Activated naive CD8-positive, alpha-beta T cell treated with anti-CD3 and anti-CD28 coated beads, Interleukin-2, amount 50 U/mL, for 16 hours (primary cell): ENCODE measurements around the gene PEMT.

ENCODE experiments used
- DNase-seq: peaks from one replicate; pipeline ENCODE4 v3.0.0-alpha.2; 2020; ENCODE audit warnings: low read depth, low spot score

The PEMT gene

GRCh38 chr17:17605083-17605728 lies 13.7 kb upstream of the PEMT start:
- DNase-seq, result no peak

- DNase-seq, result no peak
These were observed 12.4 kb upstream of the PEMT start for GRCh38 chr17:17603895-17604225.

GRCh38 chr17:17603178-17603894 lies 11.8 kb upstream of the PEMT start:
- no peak for DNase-seq

- DNase-seq, result no peak
These were observed 8.5 kb upstream of the PEMT start for GRCh38 chr17:17599965-17600364.

GRCh38 chr17:17598003-17598402 lies 6.5 kb upstream of the PEMT start:
- no peak for DNase-seq

- DNase-seq, result no peak
These were observed 4.2 kb upstream of the PEMT start for GRCh38 chr17:17595755-17596154.

- DNase-seq, result no peak
These were observed 1.7 kb upstream of the PEMT start for GRCh38 chr17:17593222-17593620.

GRCh38 chr17:17590883-17591354 lies 589 bp downstream of the PEMT start:
- DNase-seq, result no peak

- no peak for DNase-seq
These were observed 1.3 kb downstream of the PEMT start for GRCh38 chr17:17590141-17590751.

GRCh38 chr17:17587614-17588337 lies 3.7 kb downstream of the PEMT start:
- no peak for DNase-seq

GRCh38 chr17:17582372-17582771 lies 9.1 kb downstream of the PEMT start:
- DNase-seq, result no peak

- no peak for DNase-seq
These were observed 10.0 kb downstream of the PEMT start for GRCh38 chr17:17581509-17581908.

- DNase-seq, result no peak
These were observed 10.6 kb downstream of the PEMT start for GRCh38 chr17:17580662-17581470.

GRCh38 chr17:17579691-17580090 lies 11.8 kb downstream of the PEMT start:
- DNase-seq, result no peak

GRCh38 chr17:17577373-17577772 lies 14.1 kb downstream of the PEMT start:
- no peak for DNase-seq

GRCh38 chr17:17576772-17577234 lies 14.7 kb downstream of the PEMT start:
- no peak for DNase-seq

- no peak for DNase-seq
These were observed 15.9 kb downstream of the PEMT start for GRCh38 chr17:17575360-17576251.

- DNase-seq, result no peak
These were observed 17.6 kb downstream of the PEMT start for GRCh38 chr17:17573912-17574311.

- no peak for DNase-seq
These were observed 19.3 kb downstream of the PEMT start for GRCh38 chr17:17572010-17572785.
